ENCODE results near the gene RB1.

The RB1 gene

GRCh38 chr13:48411841-48412531, 108.4 kb downstream of the RB1 start:
- no peaks in the 10 kb centered on the region for H3K27me3 ChIP-seq (ENCODE audit: insufficient read depth, low read length)
- no peaks in the 10 kb centered on the region for H3K4me1 ChIP-seq (ENCODE audit: insufficient read depth, low read length, severe bottlenecking)
- H3F3A ChIP-seq (ENCODE audit: insufficient read depth, low read length) = no peaks in the 10 kb centered on the region
- H3K4me3 ChIP-seq (ENCODE audit: low read depth, low read length, poor library complexity, severe bottlenecking) = no peak overlapping the region
- peaks cover 29% of the 10 kb centered on the region for H3K36me3 ChIP-seq (ENCODE audit: insufficient read depth, low read length)
- H3K9me3 ChIP-seq (ENCODE audit: low read length) = no peaks in the 10 kb centered on the region
- no peak overlapping the region for H3K27ac ChIP-seq (ENCODE audit: low read depth, low read length, poor library complexity, severe bottlenecking)
- no peak overlapping the region for H3K9ac ChIP-seq (ENCODE audit: low read length)
- no peaks in the 10 kb centered on the region for H4K20me1 ChIP-seq (ENCODE audit: insufficient read depth, low read length)
- H3K9me2 ChIP-seq (ENCODE audit: low read depth, low read length) = no peaks in the 10 kb centered on the region
- no peaks in the 10 kb centered on the region for H3K79me2 ChIP-seq (ENCODE audit: insufficient read depth, low read length)
- H3K4me2 ChIP-seq (ENCODE audit: low read length) = no peak overlapping the region
- no peak for TF ChIP-seq EZH2 (IDR thresholded peaks at IDR 0.05; ENCODE audit: borderline replicate concordance, low read length)
- TF ChIP-seq CTCF (IDR thresholded peaks at IDR 0.05; ENCODE audit: low read length) = no peak
- H2AFZ ChIP-seq (ENCODE audit: low read length) = no peak overlapping the region

DNA sequence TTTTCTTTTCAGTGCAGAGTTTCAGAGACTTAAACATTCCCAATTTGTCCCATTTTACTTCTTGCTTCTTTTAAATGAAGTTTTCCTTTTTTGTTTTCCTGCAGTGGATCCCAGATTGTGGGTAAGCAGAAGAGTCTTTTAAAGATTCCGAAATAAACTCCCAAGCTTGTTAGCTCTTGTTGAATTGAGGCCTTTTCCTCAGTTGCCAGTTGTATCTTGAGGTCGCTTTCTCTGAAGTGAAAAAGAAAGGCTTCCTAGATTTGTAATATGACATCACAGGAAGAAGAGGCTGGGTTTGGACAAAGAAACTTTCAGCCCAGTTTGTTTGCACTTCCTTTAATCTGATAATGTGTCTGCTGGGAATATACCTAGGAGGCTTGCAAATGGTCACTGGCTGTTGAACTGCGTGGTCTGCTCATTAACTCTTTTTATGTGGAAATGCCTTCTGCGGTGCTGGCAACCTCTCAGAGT, 109.4 kb downstream of the RB1 start, which contains the start of gene LPAR6:
Gene LPAR6 (minus strand): TSS at position 233 of the 471 bp plus-strand sequence. CDS start 690 bp downstream, outside the sequence.
- no peaks in the 10 kb centered on the region for H3K27me3 ChIP-seq (ENCODE audit: insufficient read depth, low read length)
- H3K4me2 ChIP-seq (ENCODE audit: low read length) = no peak within 1 kb of the TSS
- TF ChIP-seq EZH2 (IDR thresholded peaks at IDR 0.05; ENCODE audit: borderline replicate concordance, low read length) (no peak), CTCF (IDR thresholded peaks at IDR 0.05; ENCODE audit: low read length) (no peak)
- H3K4me3 ChIP-seq (ENCODE audit: low read depth, low read length, poor library complexity, severe bottlenecking) = no peak within 1 kb of the TSS
- no peaks in the 10 kb centered on the region for H3K9me3 ChIP-seq (ENCODE audit: low read length)
- H3K9ac ChIP-seq (ENCODE audit: low read length) = no peak within 1 kb of the TSS
- peaks cover 36% of the 10 kb centered on the region for H3K36me3 ChIP-seq (ENCODE audit: insufficient read depth, low read length)
- H3F3A ChIP-seq (ENCODE audit: insufficient read depth, low read length) = no peaks in the 10 kb centered on the region
- H3K79me2 ChIP-seq (ENCODE audit: insufficient read depth, low read length) = no peaks in the 10 kb centered on the region
- H2AFZ ChIP-seq (ENCODE audit: low read length) = no peak within 1 kb of the TSS
- H3K9me2 ChIP-seq (ENCODE audit: low read depth, low read length) = no peaks in the 10 kb centered on the region
- H3K27ac ChIP-seq (ENCODE audit: low read depth, low read length, poor library complexity, severe bottlenecking) = no peak within 1 kb of the TSS
- H3K4me1 ChIP-seq (ENCODE audit: insufficient read depth, low read length, severe bottlenecking) = no peaks in the 10 kb centered on the region
- H4K20me1 ChIP-seq (ENCODE audit: insufficient read depth, low read length) = no peaks in the 10 kb centered on the region

GRCh38 chr13:48414501-48414900, 111.0 kb downstream of the RB1 start:
- TF ChIP-seq CTCF (IDR thresholded peaks at IDR 0.05; ENCODE audit: low read length) = no peak
- TF ChIP-seq EZH2 (IDR thresholded peaks at IDR 0.05; ENCODE audit: borderline replicate concordance, low read length) = no peak
- no peaks in the 10 kb centered on the region for H3F3A ChIP-seq (ENCODE audit: insufficient read depth, low read length)
- no peak overlapping the region for H3K4me2 ChIP-seq (ENCODE audit: low read length)
- no peaks in the 10 kb centered on the region for H3K9me3 ChIP-seq (ENCODE audit: low read length)
- H2AFZ ChIP-seq (ENCODE audit: low read length) = no peak overlapping the region
- no peaks in the 10 kb centered on the region for H3K4me1 ChIP-seq (ENCODE audit: insufficient read depth, low read length, severe bottlenecking)
- no peak overlapping the region for H3K27ac ChIP-seq (ENCODE audit: low read depth, low read length, poor library complexity, severe bottlenecking)
- no peaks in the 10 kb centered on the region for H3K27me3 ChIP-seq (ENCODE audit: insufficient read depth, low read length)
- H3K9me2 ChIP-seq (ENCODE audit: low read depth, low read length) = no peaks in the 10 kb centered on the region
- H3K79me2 ChIP-seq (ENCODE audit: insufficient read depth, low read length) = no peaks in the 10 kb centered on the region
- no peak overlapping the region for H3K9ac ChIP-seq (ENCODE audit: low read length)
- no peak overlapping the region for H3K4me3 ChIP-seq (ENCODE audit: low read depth, low read length, poor library complexity, severe bottlenecking)
- peaks cover 36% of the 10 kb centered on the region for H3K36me3 ChIP-seq (ENCODE audit: insufficient read depth, low read length)
- H4K20me1 ChIP-seq (ENCODE audit: insufficient read depth, low read length) = no peaks in the 10 kb centered on the region
